ENCODE results near the gene RBBP8NL.

Gene RBBP8NL

DNA sequence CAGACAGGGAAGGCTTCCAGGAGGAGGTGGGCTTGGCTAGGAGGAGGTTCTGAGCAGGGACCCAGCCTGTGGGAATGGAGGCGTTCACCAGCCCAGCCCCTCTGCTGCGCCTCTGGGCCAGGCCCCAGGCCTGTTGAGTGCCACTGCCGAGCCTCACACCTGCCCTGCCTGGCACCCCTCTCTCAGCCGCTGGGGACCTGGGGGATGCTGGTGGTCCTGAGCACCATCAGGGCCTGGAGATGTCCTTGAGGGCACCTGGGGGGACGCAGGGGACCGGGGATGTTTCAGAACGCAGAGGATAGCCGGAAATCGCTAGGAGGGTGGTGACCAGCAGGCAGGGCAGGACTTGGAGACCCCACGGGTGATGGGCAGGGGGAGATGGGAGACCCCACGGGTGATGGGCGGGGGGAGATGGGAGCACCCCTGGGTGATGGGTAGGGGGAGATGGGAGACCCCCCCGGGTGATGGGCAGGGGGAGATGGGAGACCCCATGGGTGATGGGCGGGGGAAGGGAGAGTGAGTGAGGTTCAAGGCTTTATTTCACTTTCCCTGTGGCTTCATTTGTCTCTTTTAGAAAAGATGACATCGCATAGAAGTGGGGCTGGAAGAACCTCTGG is 35.7 kb upstream of the RBBP8NL start:
- DNase-seq (ENCODE audit: low read depth in 2 of 2) = no peak

DNA sequence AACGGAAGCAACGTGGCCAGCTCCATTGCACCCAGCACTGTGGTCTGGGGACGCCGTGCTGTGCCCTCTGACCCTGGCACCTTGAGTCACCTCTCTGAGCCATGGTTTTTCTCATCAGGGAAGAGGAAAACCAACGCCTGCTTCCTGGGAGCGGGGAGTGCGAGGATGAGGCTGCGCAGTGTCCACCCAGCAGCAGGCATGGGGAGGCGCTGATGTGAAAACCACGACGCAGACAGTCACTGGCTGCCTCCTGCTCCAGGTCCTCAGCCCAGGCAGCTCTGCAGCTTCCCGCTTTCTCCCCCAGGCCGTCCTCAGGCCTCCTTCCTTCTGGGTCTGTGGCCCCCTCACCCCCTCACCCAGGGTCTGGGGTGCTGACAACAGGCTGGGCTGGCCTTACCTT is 34.5 kb upstream of the RBBP8NL start:
- no peak for DNase-seq (ENCODE audit: low read depth in 2 of 2)

DNA sequence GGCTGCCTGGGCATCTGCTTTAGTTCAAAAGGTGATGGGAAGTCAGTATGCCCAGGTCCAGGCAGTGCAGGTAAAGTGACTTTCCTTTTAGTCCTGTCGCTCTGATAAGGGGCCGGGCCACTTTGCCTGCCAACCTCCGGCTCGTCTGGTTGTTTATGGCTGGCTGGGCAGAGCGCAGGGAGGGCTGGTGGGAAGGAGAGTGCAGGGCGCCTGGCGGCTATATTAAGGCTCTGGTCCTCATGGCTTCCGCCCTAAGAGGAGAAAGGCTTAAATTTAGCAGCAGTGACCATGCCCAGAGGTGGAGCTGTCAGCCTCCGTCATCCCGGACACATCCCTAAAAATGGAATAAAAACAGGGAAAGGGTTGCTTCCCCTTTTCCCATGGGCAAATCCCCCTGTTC is 33.8 kb upstream of the RBBP8NL start:
- DNase-seq (ENCODE audit: low read depth in 2 of 2) = no peak

DNA sequence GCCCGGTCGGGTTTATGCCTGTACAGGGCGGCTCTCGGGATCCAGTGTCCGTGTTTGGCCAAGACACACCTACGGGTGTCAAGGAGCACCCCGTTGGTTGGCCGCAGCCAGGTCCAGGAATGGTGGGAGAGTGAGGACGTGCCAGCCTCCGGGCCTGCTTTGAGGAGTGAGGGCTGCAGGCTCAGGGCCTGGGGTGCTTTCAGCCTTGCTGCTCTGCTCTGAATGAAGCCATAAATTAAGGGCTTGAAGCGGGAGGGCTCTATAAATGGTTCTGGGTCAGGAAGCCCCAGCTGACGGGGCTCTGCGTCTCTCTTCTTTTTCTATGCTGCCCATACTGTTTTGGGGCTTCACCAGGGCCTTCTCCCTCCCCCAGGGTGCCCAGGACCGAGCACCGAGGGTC is 33.3 kb upstream of the RBBP8NL start:
- DNase-seq (ENCODE audit: low read depth in 2 of 2) = no peak

DNA sequence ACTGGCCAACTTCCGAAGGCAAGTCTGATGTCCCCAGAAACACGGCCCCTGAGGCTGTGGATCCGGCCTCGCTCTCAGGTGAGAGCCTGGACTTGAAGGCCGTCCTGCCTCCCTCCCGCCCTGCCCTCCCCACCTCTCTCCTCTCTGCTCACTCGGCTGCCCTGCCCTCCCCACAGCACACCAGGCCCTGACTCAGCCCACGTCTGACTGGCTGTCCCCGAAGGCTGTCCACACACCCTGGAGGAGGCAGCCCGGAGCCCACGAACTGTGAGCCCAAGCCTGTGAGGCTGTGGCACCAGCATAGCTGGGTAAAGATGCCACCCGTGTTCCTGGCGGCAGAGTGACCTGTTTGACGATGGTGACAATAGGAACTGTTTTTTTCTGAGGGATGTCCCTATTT is 32.1 kb upstream of the RBBP8NL start:
- DNase-seq (ENCODE audit: low read depth in 2 of 2) = no peak

DNA sequence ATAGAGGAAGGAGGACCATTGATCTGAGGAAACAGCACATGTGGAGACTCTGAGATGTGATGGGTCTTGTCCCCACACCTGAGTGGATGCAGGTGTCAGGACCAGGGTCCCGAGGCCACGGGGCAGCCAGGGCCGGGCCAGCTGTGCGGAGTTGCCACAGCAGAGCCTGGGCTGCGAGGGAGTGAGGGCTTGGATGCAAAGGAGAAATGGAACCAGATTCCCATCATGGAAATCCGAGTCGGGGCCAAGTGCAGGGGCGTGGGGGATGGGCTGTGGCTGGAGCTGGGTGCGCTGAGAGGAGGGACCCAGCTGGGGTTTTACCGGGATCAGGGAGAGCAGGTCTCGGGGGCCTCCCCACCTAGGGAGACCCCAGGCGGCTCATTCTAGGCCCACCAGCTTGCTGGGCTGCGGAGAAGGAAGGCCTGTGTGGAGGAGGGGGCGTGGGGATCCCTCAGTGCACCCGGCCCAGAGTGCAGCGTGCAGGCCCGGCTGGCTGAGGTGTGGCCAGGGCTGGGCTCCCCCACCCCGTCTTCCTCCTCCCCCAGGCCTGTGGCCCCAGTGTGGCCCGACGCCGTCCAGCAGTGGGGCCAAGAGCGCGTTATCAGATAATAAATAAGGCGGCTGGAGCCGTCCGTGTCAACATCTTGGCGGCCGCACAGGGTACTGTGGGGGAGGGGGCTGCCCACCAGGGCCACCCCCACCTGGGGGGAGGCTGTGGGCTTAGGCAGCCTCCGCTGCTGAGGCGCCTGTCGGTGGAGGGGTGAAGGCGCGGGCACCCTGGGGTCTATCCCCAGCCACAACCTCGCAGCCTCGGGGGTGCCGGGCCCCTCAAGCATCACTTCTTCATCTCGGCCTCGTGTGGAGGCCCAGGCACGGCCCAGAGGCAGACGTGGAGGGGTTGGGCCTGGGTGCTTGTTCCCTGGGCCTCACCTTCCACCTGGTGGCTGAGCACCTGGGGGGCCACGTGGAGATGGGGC is 31.2 kb upstream of the RBBP8NL start:
- DNase-seq (ENCODE audit: low read depth in 2 of 2) = no peak

DNA sequence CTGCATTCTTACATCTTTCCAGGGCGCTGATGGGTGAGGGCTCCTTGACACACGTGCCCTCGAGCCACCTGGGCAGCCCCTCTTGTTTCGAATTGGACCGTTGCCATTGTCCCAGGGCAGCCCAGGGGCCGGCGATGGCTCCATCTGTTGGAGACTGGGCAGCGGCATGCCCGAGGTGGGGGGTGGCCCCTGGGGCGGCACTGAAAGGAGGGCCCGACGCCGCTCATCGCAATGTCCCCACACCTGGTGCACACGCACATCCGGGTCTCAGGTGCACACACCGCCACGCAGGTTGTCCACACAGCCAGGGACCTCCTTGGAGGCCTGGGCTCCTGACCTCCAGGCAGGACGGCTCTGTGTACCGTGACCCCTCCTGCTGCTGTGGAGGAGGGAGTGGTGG is 30.5 kb upstream of the RBBP8NL start:
- DNase-seq (ENCODE audit: low read depth in 2 of 2) = no peak

DNA sequence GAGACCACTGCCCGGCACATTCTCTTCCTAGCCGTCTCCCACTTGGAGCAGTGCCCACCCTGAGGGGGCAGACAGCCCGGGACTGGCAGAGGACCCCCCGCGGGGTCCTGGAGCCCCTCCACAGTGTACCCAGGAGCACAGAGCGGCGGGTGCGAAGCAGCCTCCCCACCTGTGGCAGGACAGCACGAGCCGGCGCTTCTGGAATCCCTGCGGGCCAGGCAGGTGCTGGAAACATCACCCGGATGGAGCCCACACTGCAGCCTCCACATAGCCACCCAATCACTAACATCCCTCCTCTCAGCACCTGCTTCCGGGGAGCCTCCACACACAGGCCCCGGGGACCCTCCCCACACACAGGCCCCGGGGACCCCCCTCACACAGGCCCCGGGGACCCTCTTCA is 29.8 kb upstream of the RBBP8NL start:
- DNase-seq (ENCODE audit: low read depth in 2 of 2) = no peak

DNA sequence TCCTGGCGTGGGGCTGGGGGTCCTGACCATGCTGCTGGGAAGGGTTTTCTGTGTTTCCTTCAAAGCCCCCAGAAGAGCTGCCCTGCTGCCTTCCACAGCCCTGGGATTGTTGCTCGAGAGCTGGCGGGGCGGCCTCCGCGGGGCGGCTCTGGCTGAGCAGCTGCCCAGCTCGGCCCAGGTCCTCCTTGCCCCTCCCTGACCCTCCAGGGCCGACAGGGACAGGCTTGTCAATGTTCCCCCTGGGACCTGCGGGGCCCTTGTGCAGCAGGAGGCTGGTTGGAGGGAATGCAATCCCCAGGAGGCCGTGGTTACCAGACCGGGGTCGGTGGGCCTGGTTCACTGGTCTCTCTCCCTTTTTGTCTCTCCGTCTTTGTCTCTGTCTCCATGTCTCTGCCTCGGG is 28.6 kb upstream of the RBBP8NL start:
- DNase-seq (ENCODE audit: low read depth in 2 of 2) = no peak

DNA sequence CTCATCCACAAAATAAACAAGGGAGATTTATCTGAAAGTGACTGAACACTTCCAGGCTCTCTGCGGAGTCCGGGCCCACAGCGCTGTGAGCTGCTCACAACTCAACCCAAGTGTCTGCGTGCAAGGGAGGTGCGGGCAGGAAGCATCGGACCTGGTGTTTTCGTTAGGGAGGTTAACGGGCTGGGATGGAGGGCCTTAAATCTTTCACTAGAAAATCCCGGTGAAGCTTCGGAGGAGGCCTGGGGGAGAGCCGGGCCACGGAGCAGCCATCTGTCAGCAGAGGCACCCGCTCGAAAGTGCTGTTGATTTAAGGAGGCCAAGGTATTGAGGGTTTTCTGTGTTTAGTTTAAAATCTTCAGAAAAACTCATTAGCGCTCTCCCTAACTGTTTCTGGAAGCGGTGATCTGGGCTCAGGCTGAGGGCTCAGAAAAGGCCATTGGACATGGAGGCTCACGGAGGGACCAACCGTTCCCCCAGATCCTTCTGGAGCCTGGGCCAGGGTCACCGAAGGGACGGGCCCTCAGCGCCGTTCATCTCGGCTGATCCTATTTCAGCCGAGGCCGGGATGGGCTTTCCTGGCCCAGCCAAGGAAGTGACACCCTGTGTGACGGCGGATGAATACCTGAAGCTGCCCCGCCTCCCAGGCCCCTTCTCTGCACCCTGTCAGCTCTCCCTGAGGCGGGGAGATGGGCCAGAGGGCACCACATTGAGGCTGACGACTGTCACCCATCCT is 27.7 kb upstream of the RBBP8NL start:
- DNase-seq (ENCODE audit: low read depth in 2 of 2) = no peak

DNA sequence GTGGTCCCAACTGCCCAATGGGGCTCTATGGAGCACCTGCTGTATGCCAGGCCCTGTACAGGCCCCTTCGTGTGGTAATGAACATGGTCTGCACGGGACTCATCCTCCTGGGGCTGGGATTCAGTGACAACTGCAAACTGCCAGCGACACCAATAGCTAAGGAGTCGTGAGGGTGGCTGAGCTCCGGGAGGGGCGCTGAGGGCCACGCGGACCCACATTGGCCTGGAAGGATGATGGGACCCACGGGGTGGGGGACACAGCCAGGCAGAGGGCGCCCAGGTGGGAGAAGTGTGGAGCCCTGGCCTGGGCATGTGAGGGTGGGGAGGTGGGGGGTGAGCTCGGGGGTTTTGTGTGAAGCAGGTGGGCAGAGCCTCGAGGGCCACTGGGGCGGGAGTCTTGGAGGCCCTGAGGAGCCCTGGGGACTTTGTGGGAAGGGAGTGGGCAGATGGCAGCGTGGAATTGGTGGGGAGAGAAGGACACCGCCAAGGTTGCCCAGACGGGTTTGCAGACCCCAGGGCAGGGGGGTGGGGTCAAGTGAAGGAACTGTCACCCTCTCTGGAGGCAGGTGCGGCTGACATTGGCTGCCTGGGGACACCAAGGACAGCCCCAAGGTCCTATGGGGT is 26.0 kb upstream of the RBBP8NL start:
- no peak for DNase-seq (ENCODE audit: low read depth in 2 of 2)

DNA sequence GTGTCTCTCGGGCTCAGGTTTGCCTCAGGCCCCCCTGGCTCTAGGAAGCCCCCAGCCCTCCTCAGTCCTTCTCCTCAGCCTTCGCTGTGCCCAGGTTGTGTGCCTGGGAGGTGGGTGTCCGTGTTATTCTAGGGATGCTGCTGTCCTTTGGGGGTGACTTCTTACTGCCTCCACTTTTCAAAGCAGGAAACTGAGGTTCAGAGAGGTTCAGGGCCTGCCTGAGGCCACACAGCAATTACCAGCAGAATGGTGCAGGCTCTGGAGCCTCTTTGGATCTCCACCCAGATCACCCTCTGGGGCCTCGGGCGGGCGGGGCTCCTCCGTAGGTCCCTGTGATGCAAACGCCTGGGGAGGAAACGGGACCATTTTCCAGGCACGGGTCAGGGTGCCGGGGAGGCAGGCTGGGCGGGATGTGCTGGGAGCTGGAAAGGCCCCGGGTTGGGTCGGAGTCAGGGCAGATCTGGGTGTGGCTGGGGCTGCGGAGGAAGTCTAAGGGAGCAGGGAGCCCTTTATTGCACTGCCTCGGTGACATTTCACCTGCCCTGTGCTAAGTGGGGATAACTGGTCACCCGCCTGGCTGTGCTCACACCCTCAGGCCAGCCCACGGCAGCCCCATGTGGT is 25.2 kb upstream of the RBBP8NL start:
- no peak for DNase-seq (ENCODE audit: low read depth in 2 of 2)

DNA sequence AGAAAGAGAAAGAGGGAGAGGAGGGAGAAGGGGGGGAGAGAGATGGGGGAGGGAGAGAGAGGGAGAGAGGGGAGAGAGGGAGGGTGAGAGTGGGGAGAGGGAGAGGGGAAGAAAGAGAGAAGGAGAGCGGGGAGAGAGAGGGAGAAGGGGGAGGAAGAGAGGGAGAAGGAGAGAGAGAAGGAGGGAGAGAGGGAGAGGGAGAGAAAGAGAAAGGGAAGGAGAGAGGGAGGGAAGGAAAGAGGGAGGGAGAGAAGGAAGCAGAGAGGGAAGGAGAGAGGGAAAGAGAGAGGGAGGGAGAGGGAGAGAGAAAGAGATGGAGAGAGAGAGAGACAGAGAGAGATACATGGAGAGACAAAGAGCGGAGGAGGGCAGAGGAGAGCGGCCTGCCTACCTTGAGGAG is 24.6 kb upstream of the RBBP8NL start:
- DNase-seq (ENCODE audit: low read depth in 2 of 2) = no peak

DNA sequence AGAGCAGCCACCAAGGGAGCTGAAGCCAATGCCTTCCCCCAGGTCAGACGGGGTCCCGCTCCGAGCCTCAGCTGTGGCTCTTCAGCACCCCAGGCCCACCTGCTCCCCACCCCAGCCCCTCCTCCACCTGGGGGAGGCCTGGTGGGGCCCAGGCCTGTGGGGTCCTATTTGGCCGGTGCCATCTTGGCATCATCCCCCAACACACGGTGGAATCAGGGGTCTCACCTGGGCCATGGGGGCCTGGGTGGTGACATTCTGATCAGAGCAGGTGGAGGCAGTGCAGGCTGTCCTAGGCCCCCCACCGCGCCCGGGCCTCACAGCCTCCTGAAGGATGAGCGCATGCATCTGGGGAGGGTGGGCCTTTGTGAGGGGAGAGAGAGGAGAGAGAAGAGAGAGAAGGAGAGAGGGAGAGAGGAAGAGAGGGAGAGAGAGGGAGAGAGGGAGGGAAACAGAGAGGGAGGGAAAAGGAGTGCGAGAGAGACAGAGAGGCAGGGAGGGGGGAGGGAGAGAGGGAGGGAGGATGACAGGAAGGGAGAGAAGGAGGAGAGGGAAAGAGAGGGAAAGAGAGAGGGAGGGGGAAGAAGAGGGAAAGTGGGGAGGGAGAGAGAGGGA is 23.9 kb upstream of the RBBP8NL start:
- DNase-seq (ENCODE audit: low read depth in 2 of 2) = no peak

DNA sequence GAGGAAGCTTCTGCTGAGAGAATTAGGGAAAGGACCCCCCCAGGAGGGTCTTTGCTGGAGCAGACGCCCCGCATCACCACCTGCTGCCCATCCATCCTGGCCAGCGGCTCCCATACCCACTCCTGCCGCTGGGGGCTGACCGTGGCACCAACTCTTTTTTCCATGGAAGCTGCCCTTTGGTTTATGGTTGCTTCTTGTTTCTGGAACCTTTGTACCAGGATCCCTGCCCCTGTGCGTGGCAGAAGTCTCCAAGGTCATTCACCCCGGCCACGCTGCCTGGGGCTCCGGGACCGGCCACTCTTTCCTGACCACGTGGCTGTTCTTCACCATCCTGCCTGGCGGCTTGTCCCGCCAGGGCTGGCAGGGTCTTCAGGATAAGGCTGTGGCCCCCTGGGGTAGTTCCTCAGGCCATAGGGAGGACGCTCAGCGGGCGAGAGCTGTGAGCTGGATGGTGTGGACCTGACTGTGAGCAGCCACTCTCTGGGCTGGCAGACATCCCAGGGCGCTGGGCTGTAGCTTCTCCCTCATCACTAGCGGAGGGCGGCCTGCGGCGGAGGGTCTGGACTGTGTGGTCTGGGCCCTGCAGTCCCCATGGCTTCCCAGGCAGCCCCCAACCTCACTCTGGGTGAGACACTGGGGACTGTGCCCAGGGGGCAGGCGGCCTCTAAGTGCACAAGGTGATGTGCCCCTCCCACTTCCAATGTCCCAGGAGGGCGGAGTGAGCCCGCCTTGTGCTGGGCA is 22.8 kb upstream of the RBBP8NL start:
- DNase-seq (ENCODE audit: low read depth in 2 of 2) = no peak

DNA sequence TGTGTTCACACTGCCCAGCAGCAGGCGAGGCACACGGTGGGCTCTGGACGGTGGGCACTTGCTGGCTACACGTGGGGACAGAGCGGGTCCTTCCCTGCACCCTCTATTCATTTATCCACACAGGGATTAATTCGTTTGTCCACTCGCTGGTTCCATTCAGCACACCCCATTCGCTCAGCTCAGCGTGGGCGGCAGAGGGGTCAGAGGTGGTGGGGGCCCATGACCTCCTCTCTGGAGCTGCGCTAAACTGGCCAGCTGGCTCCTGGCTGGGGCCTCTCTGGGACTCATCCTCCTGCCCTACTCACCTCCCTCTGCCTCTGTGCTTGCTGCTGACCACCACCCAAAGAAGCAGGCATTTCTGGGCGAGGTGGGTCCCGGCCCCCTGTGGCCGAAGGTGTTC is 21.4 kb upstream of the RBBP8NL start:
- no peak for DNase-seq (ENCODE audit: low read depth in 2 of 2)

DNA sequence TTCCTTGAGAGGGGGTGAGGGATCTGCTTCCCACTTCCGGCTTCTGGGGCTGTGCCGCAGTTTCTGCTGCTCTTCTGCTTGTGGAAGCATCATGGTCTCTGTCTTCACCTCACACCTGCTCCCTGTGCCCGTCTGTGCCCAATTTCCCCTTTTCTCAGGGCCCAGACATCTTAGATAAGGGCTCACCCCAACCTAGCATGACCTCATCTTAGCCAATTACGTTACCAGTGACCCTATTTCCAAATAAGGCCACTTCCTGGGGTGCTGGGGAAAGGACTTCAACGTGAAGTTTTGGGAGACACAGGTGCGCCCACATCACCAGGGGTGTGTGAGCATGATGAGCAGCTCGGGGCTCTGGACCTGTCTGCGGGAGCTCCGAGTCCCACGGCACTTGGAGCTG is 20.7 kb upstream of the RBBP8NL start:
- no peak for DNase-seq (ENCODE audit: low read depth in 2 of 2)

DNA sequence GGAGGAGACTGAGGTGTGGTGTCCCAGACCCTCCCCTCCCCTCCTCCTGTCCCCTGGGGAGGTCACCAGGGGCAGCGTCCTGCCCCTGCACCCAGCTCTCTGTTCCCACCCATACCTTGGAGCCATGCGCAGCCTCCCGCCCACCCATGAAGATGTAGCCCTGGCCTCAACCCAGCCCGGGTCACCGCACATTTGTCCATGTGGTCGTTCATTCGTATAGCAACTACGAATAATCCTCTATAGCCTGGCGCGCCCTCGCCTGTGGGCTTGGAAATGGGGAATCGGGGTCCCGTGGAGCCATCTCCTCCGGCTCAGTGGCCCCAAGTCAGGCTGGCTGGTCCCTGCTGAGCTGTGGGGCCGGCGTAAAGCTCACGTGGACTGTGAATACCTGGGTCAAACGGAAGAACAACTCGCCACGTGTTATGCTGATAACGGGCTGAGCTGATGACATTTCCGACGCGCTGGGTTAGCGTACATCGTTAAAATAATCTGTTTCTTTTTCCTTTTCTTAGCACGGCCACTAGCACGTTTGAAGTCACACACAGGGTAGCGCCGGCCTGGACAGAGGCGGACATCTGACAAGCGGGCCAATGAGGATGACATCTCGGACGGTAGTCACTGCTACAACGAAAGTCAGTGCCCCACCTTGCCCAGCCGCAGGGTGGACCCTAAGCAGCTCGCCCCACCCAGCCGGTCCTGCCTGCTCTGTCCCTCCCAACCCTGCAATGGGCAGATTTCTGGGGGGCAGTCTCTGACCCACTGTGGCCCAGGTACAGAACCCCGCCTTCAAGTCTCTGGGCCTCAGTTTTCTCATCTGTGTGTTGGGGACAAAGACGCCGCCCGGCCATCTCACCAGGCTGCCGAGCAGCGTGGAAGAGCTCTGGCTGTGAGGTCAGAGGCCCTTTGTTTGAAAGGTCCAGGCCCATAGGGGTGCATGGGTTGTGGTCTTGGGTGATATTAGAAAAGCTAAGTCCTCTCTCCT is 19.8 kb upstream of the RBBP8NL start:
- DNase-seq (ENCODE audit: low read depth in 2 of 2) = no peak

DNA sequence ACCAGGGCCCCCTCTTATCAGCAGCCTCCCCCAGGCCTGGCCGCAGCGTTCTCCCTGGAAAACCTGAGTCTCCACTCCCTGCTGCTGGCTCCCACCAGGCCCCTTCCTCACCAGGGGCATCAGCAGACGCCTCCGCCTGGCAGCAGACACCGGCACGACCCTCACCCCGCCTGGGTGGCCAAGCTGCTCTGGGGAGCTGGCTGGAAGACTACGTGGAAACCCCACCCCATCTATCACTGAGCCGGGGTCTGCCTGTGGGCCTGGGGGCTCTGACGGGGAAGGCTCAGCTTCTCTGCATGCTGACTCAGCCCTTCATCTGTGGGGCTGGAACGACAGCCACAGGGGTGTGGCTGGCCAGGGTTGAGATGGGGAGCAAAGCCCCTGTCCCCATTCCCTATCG is 19.1 kb upstream of the RBBP8NL start:
- no peak for DNase-seq (ENCODE audit: low read depth in 2 of 2)

Data from stimulated activated CD4-positive, alpha-beta T cell treated with anti-CD3 and anti-CD28 coated beads, Interleukin-4, amount 100 ng/mL, for 48 hours (primary cell).